HL-60 (cell line): ENCODE measurements around the gene RAI1.

Source experiments
- DNase-seq, 2 experiments: peaks; one replicate each; pipeline ENCODE4 v3.0.0-alpha.2; 2010 to 2020; ENCODE audit warnings: low read depth in 1 of 2, low spot score in 1 of 2
- H3K27ac ChIP-seq: fragments of 250-450 bp; sonication (Bioruptor Pico); replicated peaks from 2 replicates; pipeline ENCODE4 v1.5.1; 2020; ENCODE audit warnings: mild to moderate bottlenecking, moderate library complexity
- H3K27me3 ChIP-seq: fragments of 250-450 bp; sonication (Bioruptor Pico); 2 replicates; pipeline ENCODE4 v1.5.1; 2021; ENCODE audit warnings: mild to moderate bottlenecking, moderate library complexity; ENCODE audit not compliant: insufficient read depth, poor library complexity, severe bottlenecking
- H3K4me3 ChIP-seq: replicated peaks from 2 replicates; pipeline ENCODE4 v1.5.1; 2011; ENCODE audit warnings: mild to moderate bottlenecking, control low read depth, low read length; ENCODE audit not compliant: insufficient read depth
- CTCF ChIP-seq: IDR thresholded peaks from one replicate; pipeline ENCODE4 v1.5.1; 2011; ENCODE audit warnings: low read length, control low read depth, inconsistent platforms; ENCODE audit not compliant: insufficient read depth
- GABPA ChIP-seq: IDR thresholded peaks from 2 replicates; pipeline ENCODE4 v1.6.1; 2012; ENCODE audit warnings: low read depth
- POLR2AphosphoS5 ChIP-seq: IDR thresholded peaks from 2 replicates; pipeline ENCODE4 v1.6.1; 2012; ENCODE audit warnings: low read depth
- SPI1 ChIP-seq: IDR thresholded peaks from 2 replicates; pipeline ENCODE4 v1.6.1; 2012; ENCODE audit warnings: low read depth, mild to moderate bottlenecking, borderline replicate concordance
- TF ChIP-seq, protein P1 (sequence below): IDR thresholded peaks from 2 replicates; pipeline ENCODE4 v1.6.1; 2012; ENCODE audit warnings: low read depth; ENCODE audit not compliant: insufficient replicate concordance

Gene RAI1

GRCh38 chr17:17795946-17796786 is 114.9 kb downstream of the RAI1 start:
- H3K27me3 ChIP-seq = no peaks in the 10 kb centered on the region
- TF ChIP-seq POLR2AphosphoS5 (no peak), CTCF (no peak), GABPA (no peak), SPI1 (no peak)
- TF ChIP-seq, protein P1, sequence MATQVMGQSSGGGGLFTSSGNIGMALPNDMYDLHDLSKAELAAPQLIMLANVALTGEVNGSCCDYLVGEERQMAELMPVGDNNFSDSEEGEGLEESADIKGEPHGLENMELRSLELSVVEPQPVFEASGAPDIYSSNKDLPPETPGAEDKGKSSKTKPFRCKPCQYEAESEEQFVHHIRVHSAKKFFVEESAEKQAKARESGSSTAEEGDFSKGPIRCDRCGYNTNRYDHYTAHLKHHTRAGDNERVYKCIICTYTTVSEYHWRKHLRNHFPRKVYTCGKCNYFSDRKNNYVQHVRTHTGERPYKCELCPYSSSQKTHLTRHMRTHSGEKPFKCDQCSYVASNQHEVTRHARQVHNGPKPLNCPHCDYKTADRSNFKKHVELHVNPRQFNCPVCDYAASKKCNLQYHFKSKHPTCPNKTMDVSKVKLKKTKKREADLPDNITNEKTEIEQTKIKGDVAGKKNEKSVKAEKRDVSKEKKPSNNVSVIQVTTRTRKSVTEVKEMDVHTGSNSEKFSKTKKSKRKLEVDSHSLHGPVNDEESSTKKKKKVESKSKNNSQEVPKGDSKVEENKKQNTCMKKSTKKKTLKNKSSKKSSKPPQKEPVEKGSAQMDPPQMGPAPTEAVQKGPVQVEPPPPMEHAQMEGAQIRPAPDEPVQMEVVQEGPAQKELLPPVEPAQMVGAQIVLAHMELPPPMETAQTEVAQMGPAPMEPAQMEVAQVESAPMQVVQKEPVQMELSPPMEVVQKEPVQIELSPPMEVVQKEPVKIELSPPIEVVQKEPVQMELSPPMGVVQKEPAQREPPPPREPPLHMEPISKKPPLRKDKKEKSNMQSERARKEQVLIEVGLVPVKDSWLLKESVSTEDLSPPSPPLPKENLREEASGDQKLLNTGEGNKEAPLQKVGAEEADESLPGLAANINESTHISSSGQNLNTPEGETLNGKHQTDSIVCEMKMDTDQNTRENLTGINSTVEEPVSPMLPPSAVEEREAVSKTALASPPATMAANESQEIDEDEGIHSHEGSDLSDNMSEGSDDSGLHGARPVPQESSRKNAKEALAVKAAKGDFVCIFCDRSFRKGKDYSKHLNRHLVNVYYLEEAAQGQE = no peak
- no peak for DNase-seq
- no peak overlapping the region for H3K4me3 ChIP-seq
- H3K27ac ChIP-seq = no peak overlapping the region

DNA sequence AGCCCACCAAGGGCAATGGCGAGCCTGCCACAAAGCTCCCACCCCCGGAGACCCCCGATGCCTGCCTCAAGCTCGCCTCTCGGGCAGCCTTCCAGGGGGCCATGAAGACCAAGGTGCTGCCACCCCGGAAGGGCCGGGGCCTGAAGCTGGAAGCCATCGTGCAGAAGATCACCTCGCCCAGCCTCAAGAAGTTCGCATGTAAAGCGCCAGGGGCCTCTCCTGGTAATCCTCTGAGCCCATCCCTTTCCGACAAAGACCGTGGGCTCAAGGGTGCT is 115.5 kb downstream of the RAI1 start:
- DNase-seq = no peak
- no peak for TF ChIP-seq CTCF
- Histone ChIP-seq H3K4me3 (no peak overlapping the region), H3K27ac (no peak overlapping the region), H3K27me3 (no peaks in the 10 kb centered on the region)

DNA sequence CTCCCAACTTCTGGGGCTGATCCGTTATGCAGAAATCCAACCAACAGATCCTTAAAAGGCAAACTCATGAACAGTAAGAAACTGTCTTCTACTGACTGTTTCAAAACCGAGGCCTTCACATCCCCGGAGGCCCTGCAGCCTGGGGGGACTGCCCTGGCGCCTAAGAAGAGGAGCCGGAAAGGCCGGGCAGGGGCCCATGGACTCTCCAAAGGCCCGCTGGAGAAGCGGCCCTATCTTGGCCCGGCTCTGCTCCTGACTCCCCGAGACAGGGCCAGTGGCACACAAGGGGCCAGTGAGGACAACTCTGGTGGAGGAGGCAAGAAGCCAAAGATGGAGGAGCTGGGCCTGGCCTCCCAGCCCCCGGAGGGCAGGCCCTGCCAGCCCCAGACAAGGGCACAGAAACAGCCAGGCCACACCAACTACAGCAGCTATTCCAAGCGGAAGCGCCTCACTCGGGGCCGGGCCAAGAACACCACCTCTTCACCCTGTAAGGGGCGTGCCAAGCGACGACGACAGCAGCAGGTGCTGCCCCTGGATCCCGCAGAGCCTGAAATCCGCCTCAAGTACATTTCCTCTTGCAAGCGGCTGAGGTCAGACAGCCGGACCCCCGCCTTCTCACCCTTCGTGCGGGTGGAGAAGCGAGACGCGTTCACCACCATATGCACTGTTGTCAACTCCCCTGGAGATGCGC is 116.0 kb downstream of the RAI1 start:
- no peak for DNase-seq
- Histone ChIP-seq H3K27me3 (no peaks in the 10 kb centered on the region), H3K4me3 (no peak overlapping the region), H3K27ac (no peak overlapping the region)
- no peak for TF ChIP-seq POLR2AphosphoS5
- no peak for TF ChIP-seq CTCF
- no peak for TF ChIP-seq GABPA
- no peak for TF ChIP-seq SPI1
- TF ChIP-seq, protein P1 = no peak
